Measurements from ENCODE around the gene TLR2.
A peak's percentile ranks its signal among the peaks of the same experiment; 100 is the strongest.

The TLR2 gene

GRCh38 chr4:153639833-153640802, 44.0 kb upstream of the TLR2 start:
- H3K4me3 ChIP-seq (ENCODE audit: low read depth, low read length): no peak overlapping the region
- TF ChIP-seq CTCF (IDR thresholded peaks at IDR 0.05; ENCODE audit: borderline replicate concordance, insufficient read depth, low read depth, low read length): no peak

- TF ChIP-seq CTCF (IDR thresholded peaks at IDR 0.05; ENCODE audit: borderline replicate concordance, insufficient read depth, low read depth, low read length): no peak
- H3K4me3 ChIP-seq (ENCODE audit: low read depth, low read length): no peak overlapping the region
Measured at GRCh38 chr4:153641532-153641931, 42.5 kb upstream of the TLR2 start.

GRCh38 chr4:153643406-153644383, 40.4 kb upstream of the TLR2 start:
- no peak overlapping the region for H3K4me3 ChIP-seq (ENCODE audit: low read depth, low read length)
- TF ChIP-seq CTCF (IDR thresholded peaks at IDR 0.05; ENCODE audit: borderline replicate concordance, insufficient read depth, low read depth, low read length): peak; percentile 20; the same call in 1 of the 2 replicates

- TF ChIP-seq CTCF (IDR thresholded peaks at IDR 0.05; ENCODE audit: borderline replicate concordance, insufficient read depth, low read depth, low read length): peak; percentile 52; the same call in 1 of the 2 replicates
Measured at GRCh38 chr4:153645183-153645582, 38.9 kb upstream of the TLR2 start.

GRCh38 chr4:153646261-153646660, 37.8 kb upstream of the TLR2 start:
- no peak for TF ChIP-seq CTCF (IDR thresholded peaks at IDR 0.05; ENCODE audit: borderline replicate concordance, insufficient read depth, low read depth, low read length)
- no peak overlapping the region for H3K4me3 ChIP-seq (ENCODE audit: low read depth, low read length)

More at GRCh38 chr4:153645183-153645582, 38.9 kb upstream of the TLR2 start:
- no peak overlapping the region for H3K4me3 ChIP-seq (ENCODE audit: low read depth, low read length)

- no peak for TF ChIP-seq CTCF (IDR thresholded peaks at IDR 0.05; ENCODE audit: borderline replicate concordance, insufficient read depth, low read depth, low read length)
- H3K4me3 ChIP-seq (ENCODE audit: low read depth, low read length): no peak overlapping the region
Measured at GRCh38 chr4:153646978-153647377, 37.1 kb upstream of the TLR2 start.

Measured in GM12875 (cell line).